ENCODE data around the gene PTPRT. TPM values are rescaled to one million over a fixed set of nuclear protein-coding genes. Genes with fewer than 3 reads are reported as not detected.

Gene PTPRT
- total RNA-seq, 4 donors from 2014 or later = 0.04 TPM; not detected in 3

- no peak for ATAC-seq
- Histone ChIP-seq H3K27ac (no peak overlapping the region), H3K27me3 (no peaks in the 10 kb centered on the region), H3K36me3 (no peaks in the 10 kb centered on the region), H3K4me1 (no peaks in the 10 kb centered on the region), H3K4me3 (no peak overlapping the region), H3K9me3 (peaks cover 0 to 7% (median 0%) of the 10 kb centered on the region in 3 donors)
- TF ChIP-seq CTCF (IDR thresholded peaks at IDR 0.05) (no peak), EP300 (IDR thresholded peaks at IDR 0.05) (no peak), POLR2A (IDR thresholded peaks at IDR 0.05) (no peak), POLR2AphosphoS5 (IDR thresholded peaks at IDR 0.05) (no peak)
- WGBS, 2 donors (ENCODE audit: low coverage in 1 of 2) = 43 to 48% methylated on average over 3 of the region's 3 CpGs
Observed at GRCh38 chr20:42678895-42679294, 510.8 kb downstream of the PTPRT start.

GRCh38 chr20:42656130-42656529, 533.6 kb downstream of the PTPRT start:
- no peak overlapping the region for H3K4me3 ChIP-seq
- no peak overlapping the region for H3K27ac ChIP-seq
- peaks cover 3% of the 10 kb centered on the region for H3K27me3 ChIP-seq
- no peak for TF ChIP-seq EP300 (IDR thresholded peaks at IDR 0.05)
- TF ChIP-seq POLR2A (IDR thresholded peaks at IDR 0.05) = no peak
- no peak for TF ChIP-seq CTCF (IDR thresholded peaks at IDR 0.05)
- no peak for TF ChIP-seq POLR2AphosphoS5 (IDR thresholded peaks at IDR 0.05)
- no peak for ATAC-seq
- no peaks in the 10 kb centered on the region for H3K9me3 ChIP-seq
- no peaks in the 10 kb centered on the region for H3K36me3 ChIP-seq
- H3K4me1 ChIP-seq = no peaks in the 10 kb centered on the region
- WGBS, 2 donors (ENCODE audit: low coverage in 1 of 2) = 22% methylated on average over 2 of the region's 2 CpGs; no CpG with 5 or more reads in 1 of the 2 donors

- no peaks in the 10 kb centered on the region for H3K4me1 ChIP-seq
- no peak overlapping the region for H3K27ac ChIP-seq
- TF ChIP-seq POLR2A (IDR thresholded peaks at IDR 0.05) (no peak), CTCF (IDR thresholded peaks at IDR 0.05) (no peak), EP300 (IDR thresholded peaks at IDR 0.05) (no peak), POLR2AphosphoS5 (IDR thresholded peaks at IDR 0.05) (no peak)
- no peaks in the 10 kb centered on the region for H3K9me3 ChIP-seq
- ATAC-seq = no peak
- WGBS, 2 donors (ENCODE audit: low coverage in 1 of 2) = 47 to 49% methylated on average over 2 of the region's 2 CpGs
- no peak overlapping the region for H3K4me3 ChIP-seq
- no peaks in the 10 kb centered on the region for H3K27me3 ChIP-seq
- no peaks in the 10 kb centered on the region for H3K36me3 ChIP-seq
Observed at GRCh38 chr20:42652266-42652665, 537.4 kb downstream of the PTPRT start.

GRCh38 chr20:42650191-42650746, 539.4 kb downstream of the PTPRT start:
- Histone ChIP-seq H3K4me1 (no peaks in the 10 kb centered on the region), H3K36me3 (no peaks in the 10 kb centered on the region), H3K27me3 (no peaks in the 10 kb centered on the region), H3K27ac (no peak overlapping the region), H3K4me3 (no peak overlapping the region), H3K9me3 (no peaks in the 10 kb centered on the region)
- TF ChIP-seq CTCF (IDR thresholded peaks at IDR 0.05) (no peak), POLR2AphosphoS5 (IDR thresholded peaks at IDR 0.05) (no peak), EP300 (IDR thresholded peaks at IDR 0.05) (no peak), POLR2A (IDR thresholded peaks at IDR 0.05) (no peak)
- no peak for ATAC-seq

- no peak for ATAC-seq
- H3K36me3 ChIP-seq = no peaks in the 10 kb centered on the region
- no peak overlapping the region for H3K27ac ChIP-seq
- no peak for TF ChIP-seq POLR2A (IDR thresholded peaks at IDR 0.05)
- no peak for TF ChIP-seq POLR2AphosphoS5 (IDR thresholded peaks at IDR 0.05)
- no peak for TF ChIP-seq EP300 (IDR thresholded peaks at IDR 0.05)
- TF ChIP-seq CTCF (IDR thresholded peaks at IDR 0.05) = no peak
- no peak overlapping the region for H3K4me3 ChIP-seq
- no peaks in the 10 kb centered on the region for H3K27me3 ChIP-seq
- H3K4me1 ChIP-seq = no peaks in the 10 kb centered on the region
- no peaks in the 10 kb centered on the region for H3K9me3 ChIP-seq
Observed at GRCh38 chr20:42649748-42650147, 540.0 kb downstream of the PTPRT start.

All from gastroesophageal sphincter (tissue), 4 donors.